HFFc6 (cell line): ENCODE results near the gene NPAS3. TPM values are rescaled to one million over a fixed set of nuclear protein-coding genes. Genes with fewer than 3 reads are reported as not detected.

Experiments used
- DNase-seq: peaks from one replicate; pipeline ENCODE4 v3.0.0-alpha.2; 2018
- H3K27ac Mint-ChIP-seq: 2 replicates; pipeline ENCODE4 v1.8.0; 2020; ENCODE audit warnings: mild to moderate bottlenecking, mixed read lengths
- H3K27me3 Mint-ChIP-seq: 2 replicates; pipeline ENCODE4 v1.8.0; 2021; ENCODE audit warnings: mild to moderate bottlenecking, moderate library complexity, mixed read lengths; ENCODE audit not compliant: insufficient read depth
- H3K36me3 Mint-ChIP-seq: 2 replicates; pipeline ENCODE4 v1.8.0; 2021; ENCODE audit warnings: low read depth, mixed read lengths
- H3K4me1 Mint-ChIP-seq: 2 replicates; pipeline ENCODE4 v1.8.0; 2020; ENCODE audit warnings: low read depth, mixed read lengths
- H3K4me3 Mint-ChIP-seq: 2 replicates; pipeline ENCODE4 v1.8.0; 2020; ENCODE audit warnings: mild to moderate bottlenecking, moderate library complexity, mixed read lengths
- H3K9me3 Mint-ChIP-seq: 2 replicates; pipeline ENCODE4 v1.8.0; 2020; ENCODE audit warnings: mild to moderate bottlenecking, mixed read lengths
- CTCF ChIP-seq: fragments of 200-600 bp; sonication (generic); IDR thresholded peaks from 2 replicates; pipeline ENCODE4 v1.5.0; 2021; ENCODE audit warnings: antibody characterized with exemption, mild to moderate bottlenecking
- total RNA-seq, 6 experiments: library from RNA; stranded (reverse); fragmentation: NEBNext Ultra II Directional; extraction: Animal tissue kit (Norgen Biotek cat#: 25700); gene quantifications; 2 replicates in 1 of 6; 3 replicates in 5 of 6; pipeline ENCODE4 v1.2.3, GENCODE V29; 2021

Gene NPAS3
- total RNA-seq, 6 experiments from 2014 or later, result not detected

- H3K4me3 Mint-ChIP-seq, result no peak overlapping the region
- TF ChIP-seq CTCF, result no peak
- H3K27ac Mint-ChIP-seq, result no peak overlapping the region
- no peaks in the 10 kb centered on the region for H3K36me3 Mint-ChIP-seq
- H3K27me3 Mint-ChIP-seq, result peaks cover 14% of the 10 kb centered on the region
- DNase-seq, result no peak
- no peaks in the 10 kb centered on the region; the same call in 1 of the 2 replicates for H3K9me3 Mint-ChIP-seq
- no peaks in the 10 kb centered on the region for H3K4me1 Mint-ChIP-seq
These were observed 595.4 kb downstream of the NPAS3 start for GRCh38 chr14:33534104-33534503.

- Mint-ChIP-seq H3K27ac (no peak overlapping the region), H3K4me1 (no peaks in the 10 kb centered on the region), H3K4me3 (no peak overlapping the region), H3K27me3 (peaks cover 14% of the 10 kb centered on the region), H3K36me3 (no peaks in the 10 kb centered on the region), H3K9me3 (no peaks in the 10 kb centered on the region; the same call in 1 of the 2 replicates)
- DNase-seq, result no peak
- no peak for TF ChIP-seq CTCF
These were observed 596.0 kb downstream of the NPAS3 start for GRCh38 chr14:33534632-33535031.

- H3K27ac Mint-ChIP-seq, result no peak overlapping the region
- H3K27me3 Mint-ChIP-seq, result peaks cover 15% of the 10 kb centered on the region; the same call in 1 of the 2 replicates
- no peaks in the 10 kb centered on the region; the same call in 1 of the 2 replicates for H3K4me1 Mint-ChIP-seq
- no peak for DNase-seq
- H3K36me3 Mint-ChIP-seq, result no peaks in the 10 kb centered on the region; the same call in 1 of the 2 replicates
- no peaks in the 10 kb centered on the region; the same call in 1 of the 2 replicates for H3K9me3 Mint-ChIP-seq
- TF ChIP-seq CTCF, result no peak
- no peak overlapping the region for H3K4me3 Mint-ChIP-seq
These were observed 601.3 kb downstream of the NPAS3 start for GRCh38 chr14:33539918-33540357.

GRCh38 chr14:33541171-33541570 lies 602.5 kb downstream of the NPAS3 start:
- Mint-ChIP-seq H3K4me3 (no peak overlapping the region), H3K36me3 (no peaks in the 10 kb centered on the region; the same call in 1 of the 2 replicates), H3K27ac (no peak overlapping the region), H3K27me3 (peaks cover 13% of the 10 kb centered on the region; the same call in 1 of the 2 replicates), H3K9me3 (no peaks in the 10 kb centered on the region; the same call in 1 of the 2 replicates), H3K4me1 (no peaks in the 10 kb centered on the region; the same call in 1 of the 2 replicates)
- no peak for DNase-seq
- TF ChIP-seq CTCF, result no peak

- no peaks in the 10 kb centered on the region; the same call in 1 of the 2 replicates for H3K4me1 Mint-ChIP-seq
- no peak for DNase-seq
- TF ChIP-seq CTCF, result no peak
- peaks cover 11% of the 10 kb centered on the region; the same call in 1 of the 2 replicates for H3K27me3 Mint-ChIP-seq
- no peak overlapping the region for H3K4me3 Mint-ChIP-seq
- H3K36me3 Mint-ChIP-seq, result no peaks in the 10 kb centered on the region; the same call in 1 of the 2 replicates
- no peak overlapping the region for H3K27ac Mint-ChIP-seq
- H3K9me3 Mint-ChIP-seq, result no peaks in the 10 kb centered on the region; the same call in 1 of the 2 replicates
These were observed 603.9 kb downstream of the NPAS3 start for GRCh38 chr14:33542338-33543287.
